ENCODE results near the gene TMEM41B. TPM values are rescaled to one million over a fixed set of nuclear protein-coding genes. Genes with fewer than 3 reads are reported as not detected.

TMEM41B gene
- total RNA-seq (2021; fragmentation: NEBNext Ultra II Directional; extraction: Animal tissue kit (Norgen Biotek cat#: 25700)): 43.9 and 50.1 TPM in 2 replicates
- 16.5 and 24.3 TPM in 2 replicates for polyA plus RNA-seq (2011; rRNA removed)
- 27.2 TPM for polyA plus RNA-seq (2011; cell fraction: cytosol; rRNA removed)
- 24.3 TPM for polyA plus RNA-seq (2011; cell fraction: nucleus; rRNA removed)
- 20.1 to 24.6 TPM (median 22.2 TPM) in 4 replicates for polyA plus RNA-seq (2012, experiment 1 of 2)
- polyA plus RNA-seq (2012, experiment 2 of 2): 5.3 TPM
- 57.5 TPM for polyA plus RNA-seq (2013, experiment 1 of 2)
- 70.5 TPM for polyA plus RNA-seq (2013, experiment 2 of 2)
- polyA minus RNA-seq (2011; rRNA and poly(A)+ RNA removed): 14.8 and 19.2 TPM in 2 replicates
- 24.1 TPM for polyA minus RNA-seq (2011; cell fraction: cytosol; rRNA and poly(A)+ RNA removed)
- polyA minus RNA-seq (2011; cell fraction: nucleus; rRNA and poly(A)+ RNA removed): 30.6 TPM
- long read RNA-seq, experiment 1, transcript TMEM41B-201 (8 exons, 1,443 nt): major isoform, 9 of 27 reads
- long read RNA-seq, experiment 1, partial matches to known transcripts: 1 of 27 reads
- long read RNA-seq, experiment 1, other reads (novel, unspliced or antisense): 13 of 27 reads
- long read RNA-seq, experiment 2, transcript TMEM41B-204 (7 exons, 3,968 nt): major isoform, 5 of 15 reads
- long read RNA-seq, experiment 2, transcript TMEM41B-201 (8 exons, 1,443 nt): major isoform, 5 of 15 reads
- long read RNA-seq, experiment 2, partial matches to known transcripts: 0 of 15 reads
- long read RNA-seq, experiment 2, other reads (novel, unspliced or antisense): 4 of 15 reads

DNA sequence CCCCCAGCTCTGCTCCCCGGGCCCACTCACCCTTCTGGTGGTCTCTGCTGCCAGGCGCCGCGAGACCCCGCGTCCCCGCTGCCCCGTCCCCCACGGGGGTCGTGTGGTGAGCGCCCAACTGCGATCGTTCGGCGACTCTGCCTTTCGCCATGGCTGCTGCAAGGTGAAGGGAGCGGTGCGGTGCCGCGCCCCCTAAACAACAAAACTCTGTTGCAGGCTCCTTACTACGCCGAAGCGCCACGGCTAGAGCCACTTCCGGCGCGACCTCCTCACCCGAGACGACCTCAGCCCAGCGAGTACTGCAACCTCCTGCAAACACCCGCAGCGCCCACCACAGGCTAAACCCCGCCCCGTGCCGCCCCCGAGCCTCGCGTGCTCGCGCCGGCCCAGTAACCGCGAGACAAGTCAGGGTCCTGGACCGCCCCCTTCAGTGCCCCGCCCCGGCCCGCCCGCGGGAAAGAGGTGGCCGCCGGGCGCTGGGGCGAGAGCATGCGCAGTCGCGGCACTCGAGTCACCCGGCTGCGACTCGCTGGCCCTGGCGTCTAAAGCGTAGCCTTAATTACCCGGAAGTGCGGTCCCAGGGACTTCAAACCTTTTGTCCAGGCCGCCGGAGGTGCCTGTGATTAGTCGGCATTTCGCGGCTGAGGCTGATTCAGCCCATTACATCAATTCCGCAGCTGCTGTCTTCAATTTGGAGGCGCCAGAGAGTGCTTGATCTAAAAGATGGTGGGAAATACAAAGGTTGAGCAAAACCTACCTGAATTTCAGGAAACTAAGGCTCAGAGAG is at the start of gene TMEM41B:
TMEM41B (minus strand) TSS at position 303 of the 787 bp plus-strand sequence; CDS start at position 151, 152 bp downstream.
- peak within 1 kb of the TSS; percentile 92; the same call in 1 of the 2 replicates for H4K8ac ChIP-seq (ENCODE audit: extremely low read depth, insufficient read depth, low read length)
- H3K4me2 ChIP-seq (ENCODE audit: insufficient read depth in 1 of 2, low read depth in 2 of 2, low read length in 2 of 2): peak within 1 kb of the TSS; percentile 72 to 94
- peak within 1 kb of the TSS; percentile 69 for H2BK120ac ChIP-seq (replicated peaks; ENCODE audit: low read depth, low read length)
- FAIRE-seq (no peak), DNase-seq (ENCODE audit: low read depth in 1 of 2, low spot score in 2 of 2) (peak; percentile 97 to 100)
- peak within 1 kb of the TSS; percentile 95 for H2BK5ac ChIP-seq (ENCODE audit: low read depth, low read length)
- peak within 1 kb of the TSS; percentile 88 to 93 (median 91) for H3K9ac ChIP-seq (replicated peaks in 1 of 4; ENCODE audit: extremely low read depth in 1 of 4, low read depth in 3 of 4, low read length in 3 of 4)
- peak within 1 kb of the TSS; percentile 56 for H3K56ac ChIP-seq (replicated peaks; ENCODE audit: insufficient read length, low read depth, low read length)
- peaks cover 0 to 11% of the 10 kb centered on the region in 2 experiments for H4K20me1 ChIP-seq (replicated peaks in 1 of 2; ENCODE audit: control insufficient read depth in 1 of 2, insufficient read depth in 2 of 2, low read length in 2 of 2)
- ChIA-PET CTCF (ENCODE audit: partially characterized antibody) (interaction anchor here (0.6 to 1.5 kb wide), 5 partner anchors 9 to 149 kb away, joined by 3 to 6 read pairs (median 4); no protein-coding TSS in a partner anchor), POLR2A (ENCODE audit: partially characterized antibody) (interaction anchor here (0.5 to 3.8 kb wide), 9 partner anchors 32 to 478 kb away, joined by 3 to 15 read pairs (median 4); partner anchors contain the start of genes IPO7 and ZNF143)
- H3K36me3 ChIP-seq (ENCODE audit: control insufficient read depth in 2 of 4, insufficient read depth in 4 of 4, low read length in 3 of 4): no peaks in the 10 kb centered on the region
- peaks cover 0 to 8% (median 4%) of the 10 kb centered on the region in 4 experiments; a peak in 5 of 7 replicates for H3K4me1 ChIP-seq (replicated peaks in 1 of 4; ENCODE audit: control insufficient read depth in 3 of 4, insufficient read depth in 4 of 4, low read length in 3 of 4)
- H4K5ac ChIP-seq (ENCODE audit: insufficient read length, low read depth, low read length): peak within 1 kb of the TSS; percentile 87
- peak within 1 kb of the TSS; percentile 16 for H3K14ac ChIP-seq (ENCODE audit: insufficient read length)
- H3K9me3 ChIP-seq (ENCODE audit: insufficient read depth in 2 of 2, low read depth in 1 of 2, low read length in 1 of 2): no peaks in the 10 kb centered on the region
- peak within 1 kb of the TSS; percentile 100 for H3K18ac ChIP-seq (ENCODE audit: extremely low read depth, low read length)
- peaks cover 9% of the 10 kb centered on the region for H3K79me1 ChIP-seq (ENCODE audit: low read depth, low read length)
- peak within 1 kb of the TSS; percentile 33 for H3K4ac ChIP-seq (replicated peaks; ENCODE audit: insufficient read length, low read depth, low read length)
- H2AFZ ChIP-seq (ENCODE audit: low read length): peak within 1 kb of the TSS; percentile 81
- H3K23me2 ChIP-seq (ENCODE audit: low read depth, low read length): peaks cover 9% of the 10 kb centered on the region
- 0 out of 2 replicates have a peak within 1 kb of the TSS, but pooled peaks have one; percentile 75 for H2BK15ac ChIP-seq (ENCODE audit: low read length)
- no peak within 1 kb of the TSS for H2BK20ac ChIP-seq (ENCODE audit: low read length)
- no peak within 1 kb of the TSS for H3K23ac ChIP-seq (ENCODE audit: insufficient read length)
- H2AK5ac ChIP-seq (ENCODE audit: low read depth, low read length): peak within 1 kb of the TSS; percentile 57; the same call in 1 of the 2 replicates
- peak within 1 kb of the TSS; percentile 87 to 94 (median 91) for H3K4me3 ChIP-seq (ENCODE audit: extremely low read depth in 1 of 4, insufficient read depth in 2 of 4, low read depth in 3 of 4, low read length in 4 of 4)
- no peaks in the 10 kb centered on the region for H3K27me3 ChIP-seq (replicated peaks in 1 of 4; ENCODE audit: control insufficient read depth in 3 of 4, extremely low read depth in 1 of 4, insufficient read depth in 3 of 4, low read length in 3 of 4)
- peaks cover 28 to 45% of the 10 kb centered on the region in 2 experiments for H3K79me2 ChIP-seq (ENCODE audit: control insufficient read depth in 1 of 2, insufficient read depth in 2 of 2, low read length in 2 of 2)
- peak within 1 kb of the TSS; percentile 90 for H3K27ac ChIP-seq (ENCODE audit: low read depth, low read length)
- H4K91ac ChIP-seq (replicated peaks; ENCODE audit: insufficient read length, low read length): peak within 1 kb of the TSS; percentile 66
- WGBS, 2 experiments (ENCODE audit: extremely low coverage in 1 of 2, insufficient coverage in 1 of 2, insufficient read length in 1 of 2, insufficient replicate concordance in 2 of 2, low coverage in 1 of 2, low lambda C conversion rate in 2 of 2, missing lambda C conversion rate in 1 of 2): 2% methylated on average over 40 of the region's 71 CpGs; no CpG with 5 or more reads in 1 of the 2 experiments
- H2BK12ac ChIP-seq (ENCODE audit: low read depth, low read length): peak within 1 kb of the TSS; percentile 90; the same call in 1 of the 2 replicates
- TF ChIP-seq RFX5 (IDR thresholded peaks at IDR 0.05; ENCODE audit: borderline replicate concordance, low read depth, low read length) (no peak), CTCF (IDR thresholded peaks at IDR 0.05; ENCODE audit: control extremely low read depth in 1 of 3, insufficient read depth in 1 of 3, low read depth in 1 of 3, low read length in 3 of 3) (no peak), CBX5 (IDR thresholded peaks at IDR 0.05; ENCODE audit: low read depth, low read length) (no peak), RNF2 (IDR thresholded peaks at IDR 0.05; ENCODE audit: borderline replicate concordance, low read depth, low read length, missing control alignments, poor library complexity, severe bottlenecking) (no peak)

All from H1 (cell line).